Tibial nerve (tissue), 4 donors: ENCODE data around the gene EBNA1BP2.

ENCODE experiments used
- CTCF ChIP-seq, 5 experiments: fragments of 200-600 bp in 3 of 5; fragments of 450-650 bp in 2 of 5; sonication (generic) in 3 of 5; IDR thresholded peaks; one replicate each; pipeline ENCODE4 v1.5.1; 2016 to 2019; ENCODE audit warnings: antibody characterized with exemption in 5 of 5, mild to moderate bottlenecking in 3 of 5, moderate library complexity in 2 of 5
- EP300 ChIP-seq, 2 donors: sonication (generic); formaldehyde crosslinking; IDR thresholded peaks; one replicate each; pipeline ENCODE4 v1.6.1; 2017; ENCODE audit warnings: antibody characterized with exemption in 2 of 2, mild to moderate bottlenecking in 1 of 2
- POLR2A ChIP-seq, 2 donors: fragments of 450-650 bp; IDR thresholded peaks; one replicate each; pipeline ENCODE4 v1.6.1; 2017; ENCODE audit warnings: antibody characterized with exemption in 2 of 2, mild to moderate bottlenecking in 2 of 2, moderate library complexity in 2 of 2

GRCh38 chr1:43188106-43188505 is 16.0 kb upstream of the EBNA1BP2 start:
- TF ChIP-seq CTCF (IDR thresholded peaks at IDR 0.05) (no peak), EP300 (IDR thresholded peaks at IDR 0.05) (no peak), POLR2A (IDR thresholded peaks at IDR 0.05) (no peak)
